GM12891 (cell line): ENCODE results near the gene THSD4.

Experiments used
- POLR2A ChIP-seq: IDR thresholded peaks from 2 replicates; pipeline ENCODE4 v1.6.1; 2011; ENCODE audit warnings: low read depth, low read length, control low read depth
- POLR2AphosphoS5 ChIP-seq: IDR thresholded peaks from 2 replicates; pipeline ENCODE4 v1.6.1; 2011; ENCODE audit warnings: low read depth, low read length, control low read depth
- TAF1 ChIP-seq: IDR thresholded peaks from 2 replicates; pipeline ENCODE4 v1.6.1; 2011; ENCODE audit warnings: low read depth, low read length, control low read depth

DNA sequence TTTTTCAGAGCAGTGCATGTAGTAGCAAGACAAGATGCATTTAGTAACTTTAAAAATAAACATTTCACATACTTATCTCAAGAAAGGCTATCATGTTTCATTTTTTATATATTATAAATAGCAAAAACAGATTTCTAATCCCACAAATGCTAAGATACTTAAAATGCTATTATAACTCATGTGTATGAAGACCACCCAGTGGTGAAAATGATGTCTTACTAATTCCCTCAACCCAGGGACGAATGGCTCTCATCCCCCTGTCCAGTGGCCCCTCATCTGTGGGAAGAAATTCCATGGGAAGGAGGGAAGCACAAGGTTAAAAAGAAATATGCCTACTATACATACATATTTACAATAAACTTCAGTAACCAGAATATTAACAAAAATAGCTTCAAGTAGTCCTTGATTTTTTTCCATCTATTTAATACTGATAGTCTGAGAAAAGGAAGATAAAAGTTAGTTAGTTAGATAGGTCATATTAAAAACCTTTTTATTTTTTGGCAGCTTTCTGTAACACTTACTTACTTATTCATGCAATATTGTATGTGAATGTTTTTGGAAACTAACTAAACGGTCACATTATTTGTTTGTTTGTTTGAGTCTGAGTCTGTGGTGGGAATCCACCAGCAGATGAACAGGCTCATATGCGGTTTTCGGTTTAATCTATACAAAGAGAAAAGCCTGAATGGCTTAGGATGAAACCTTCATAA, 709.9 kb downstream of the THSD4 start:
- TF ChIP-seq POLR2A (no peak), POLR2AphosphoS5 (no peak), TAF1 (no peak)
